K562 (cell line): ENCODE data around the gene DHX58. TPM values are rescaled to one million over a fixed set of nuclear protein-coding genes. Genes with fewer than 3 reads are reported as not detected.

Source experiments
- E2F6 ChIP-seq, 2 experiments: IDR thresholded peaks; 2 replicates each; pipeline ENCODE4 v1.6.1; 2011; ENCODE audit warnings: borderline replicate concordance in 1 of 2, control low read depth in 1 of 2, low read depth in 1 of 2, low read length in 1 of 2, mild to moderate bottlenecking in 1 of 2, mixed read lengths in 1 of 2, moderate library complexity in 1 of 2; ENCODE audit not compliant: insufficient read depth in 1 of 2, insufficient read length in 1 of 2, poor library complexity in 1 of 2, severe bottlenecking in 1 of 2; ENCODE audit errors: extremely low read depth in 1 of 2
- HINFP ChIP-seq: fragments of 450-650 bp; conservative IDR thresholded peaks from 2 replicates; pipeline ENCODE4 v1.6.1; 2016; ENCODE audit warnings: missing genetic modification characterization, low read depth, mild to moderate bottlenecking, control low read depth, missing compliant biosample characterization
- IRF1 ChIP-seq: sonication (generic); formaldehyde crosslinking; IDR thresholded peaks from 2 replicates; pipeline ENCODE4 v1.8.0; 2022; ENCODE audit warnings: missing genetic modification reagents, mild to moderate bottlenecking, borderline replicate concordance
- MNT ChIP-seq, 2 experiments: fragments of 450-650 bp; conservative IDR thresholded peaks; 2 replicates each; pipeline ENCODE4 v1.6.1; 2017; ENCODE audit warnings: mild to moderate bottlenecking in 2 of 2, moderate library complexity in 2 of 2
- NR2C2 ChIP-seq, 2 experiments: fragments of 200-800 bp in 1 of 2; sonication (Bioruptor generic) in 1 of 2; sonication (generic) in 1 of 2; formaldehyde crosslinking in 1 of 2; IDR thresholded peaks; 2 replicates each; pipeline versions ENCODE4 v1.6.1 to v1.8.0; 2016 to 2022; ENCODE audit warnings: mild to moderate bottlenecking in 1 of 2, missing compliant biosample characterization in 1 of 2, missing genetic modification characterization in 1 of 2, missing genetic modification reagents in 1 of 2
- PTRF ChIP-seq: fragments of 450-650 bp; IDR thresholded peaks from 2 replicates; pipeline ENCODE4 v1.6.1; 2016; ENCODE audit warnings: mild to moderate bottlenecking, missing genetic modification characterization, missing compliant biosample characterization
- SMARCE1 ChIP-seq: fragments of 450-650 bp; IDR thresholded peaks from 2 replicates; pipeline ENCODE4 v1.7.1; 2016; ENCODE audit warnings: mild to moderate bottlenecking
- ZNF253 ChIP-seq: fragments of 250-450 bp; sonication (Bioruptor Pico); conservative IDR thresholded peaks from 2 replicates; pipeline ENCODE4 v1.6.1; 2021; ENCODE audit warnings: mild to moderate bottlenecking
- ZNF318 ChIP-seq, 2 experiments: fragments of 450-650 bp; IDR thresholded peaks; 2 replicates each; pipeline ENCODE4 v1.6.1; 2016; ENCODE audit warnings: mild to moderate bottlenecking in 2 of 2, borderline replicate concordance in 1 of 2, low read depth in 1 of 2, moderate library complexity in 1 of 2
- polyA plus RNA-seq, 8 experiments: library from polyadenylated mRNA; depleted of rRNA in 4 of 8; stranded (reverse) in 5 of 8; unstranded in 3 of 8; fragments of >200 nt; fragmentation: Nextera tagmentation in 2 of 8; fragmentation: Illumina TruSeq in 1 of 8; extraction: Ambion mirVana in 2 of 8; extraction: Trizol in 1 of 8; gene quantifications; 2 replicates each; pipeline versions ENCODE4 v1.2.1 to v1.2.3, GENCODE V29; 2011 to 2014; ENCODE audit warnings: inconsistent platforms in 1 of 8, missing spikeins in 1 of 8
- total RNA-seq, 7 experiments: library from RNA; depleted of rRNA in 6 of 7; stranded (reverse); fragments of >200 nt in 6 of 7; fragmentation: Illumina TruSeq in 2 of 7; extraction: Trizol in 2 of 7; gene quantifications; 2 replicates each; pipeline versions ENCODE4 v1.2.1 to v1.2.3, GENCODE V29; 2011 to 2021; ENCODE audit warnings: low replicate concordance in 1 of 7

Gene DHX58
- total and polyA plus RNA-seq, 9 of the 15 experiments (the other 6 are each of a cell fraction or from before 2014, with no cell fraction given) = 0.15 to 3.0 (median 1.4) TPM

GRCh38 chr17:42135664-42136653, 23.4 kb upstream of the DHX58 start (continued):
- TF ChIP-seq ZNF318 (IDR thresholded peaks at IDR 0.05; ENCODE audit: borderline replicate concordance in 1 of 2, low read depth in 1 of 2) (peak in 1 of 2 experiments; percentile 63; a peak in 1 of 4 replicates), E2F6 (IDR thresholded peaks at IDR 0.05; ENCODE audit: borderline replicate concordance in 1 of 2, extremely low read depth in 1 of 2, insufficient read depth in 1 of 2, insufficient read length in 1 of 2, low read depth in 1 of 2, low read length in 1 of 2, poor library complexity in 1 of 2, severe bottlenecking in 1 of 2) (no peak), MNT (conservative IDR thresholded peaks at IDR 0.05) (0 out of 4 replicates have a peak, but pooled peaks of 1 of the 2 experiments have one; percentile 29), HINFP (tag) (no peak), PTRF (no peak), SMARCE1 (no peak), ZNF253 (CRISPR knock-in tag) (no peak), IRF1 (CRISPR knock-in tag) (no peak), NR2C2 (CRISPR knock-in tag; IDR thresholded peaks at IDR 0.05) (no peak), NR2C2 (tag; IDR thresholded peaks at IDR 0.05) (peak; percentile 58)
